ENCODE measurements around the gene COL4A5. TPM values are rescaled to one million over a fixed set of nuclear protein-coding genes. Genes with fewer than 3 reads are reported as not detected.

The COL4A5 gene
- total RNA-seq, 1 donor: under 0.01 TPM

DNA sequence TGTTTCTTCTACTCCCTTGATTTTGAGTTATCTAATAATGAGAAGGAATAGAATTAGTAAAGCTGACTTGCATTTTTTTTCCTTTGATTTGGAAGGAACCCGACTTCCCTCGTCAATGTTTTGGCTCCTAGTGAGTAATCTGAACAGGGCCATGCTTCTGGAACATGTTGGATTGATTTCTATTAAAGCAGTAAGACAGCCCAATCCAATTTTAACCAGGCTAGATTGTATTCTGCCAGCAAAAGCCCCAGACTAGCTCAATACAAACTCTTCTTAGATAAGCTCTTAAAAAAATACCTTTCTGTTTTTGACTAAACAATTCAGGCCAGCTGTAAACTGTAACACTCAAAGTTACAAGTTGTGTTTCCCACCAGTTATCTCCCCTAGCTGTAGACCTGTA, 170.5 kb downstream of the COL4A5 start:
- no peak for DNase-seq (ENCODE audit: low read depth in 2 of 3, low spot score in 2 of 3)

DNA sequence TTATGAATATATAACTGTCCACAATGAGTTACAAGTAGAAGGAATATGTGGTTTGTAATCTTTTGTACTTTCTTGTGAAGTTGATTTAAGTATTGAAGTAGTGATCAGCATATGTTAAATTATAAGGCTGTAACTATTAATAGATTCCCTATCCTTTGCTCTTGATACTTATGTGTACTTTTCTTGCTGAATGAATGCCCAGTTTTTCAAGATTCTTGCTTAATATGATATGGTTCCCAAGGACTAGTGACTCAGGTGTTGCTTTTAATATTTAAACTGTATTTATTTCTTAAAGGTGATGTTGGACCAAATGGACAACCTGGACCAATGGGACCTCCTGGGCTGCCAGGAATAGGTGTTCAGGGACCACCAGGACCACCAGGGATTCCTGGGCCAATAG, 175.0 kb downstream of the COL4A5 start:
- no peak for DNase-seq (ENCODE audit: low read depth in 2 of 3, low spot score in 2 of 3)

DNA sequence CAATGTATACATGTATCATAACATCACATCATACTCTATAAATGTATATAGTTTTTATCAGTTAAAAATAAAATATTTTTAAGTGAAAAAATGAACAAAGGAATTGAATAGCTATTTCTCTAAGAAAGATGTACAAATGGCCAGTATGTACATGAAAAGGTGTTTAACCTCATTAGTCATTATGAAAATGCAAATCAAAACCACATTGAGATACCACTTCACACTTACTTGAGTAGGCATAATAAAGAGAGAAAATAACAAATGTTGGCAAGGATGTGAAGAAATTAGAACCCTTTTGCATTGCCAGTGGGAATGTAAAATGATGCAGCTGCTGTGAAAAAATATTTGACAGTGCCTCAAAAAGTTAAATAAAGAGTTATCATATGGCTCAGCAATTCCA, 201.2 kb downstream of the COL4A5 start:
- no peak for DNase-seq (ENCODE audit: low read depth in 2 of 3, low spot score in 2 of 3)

DNA sequence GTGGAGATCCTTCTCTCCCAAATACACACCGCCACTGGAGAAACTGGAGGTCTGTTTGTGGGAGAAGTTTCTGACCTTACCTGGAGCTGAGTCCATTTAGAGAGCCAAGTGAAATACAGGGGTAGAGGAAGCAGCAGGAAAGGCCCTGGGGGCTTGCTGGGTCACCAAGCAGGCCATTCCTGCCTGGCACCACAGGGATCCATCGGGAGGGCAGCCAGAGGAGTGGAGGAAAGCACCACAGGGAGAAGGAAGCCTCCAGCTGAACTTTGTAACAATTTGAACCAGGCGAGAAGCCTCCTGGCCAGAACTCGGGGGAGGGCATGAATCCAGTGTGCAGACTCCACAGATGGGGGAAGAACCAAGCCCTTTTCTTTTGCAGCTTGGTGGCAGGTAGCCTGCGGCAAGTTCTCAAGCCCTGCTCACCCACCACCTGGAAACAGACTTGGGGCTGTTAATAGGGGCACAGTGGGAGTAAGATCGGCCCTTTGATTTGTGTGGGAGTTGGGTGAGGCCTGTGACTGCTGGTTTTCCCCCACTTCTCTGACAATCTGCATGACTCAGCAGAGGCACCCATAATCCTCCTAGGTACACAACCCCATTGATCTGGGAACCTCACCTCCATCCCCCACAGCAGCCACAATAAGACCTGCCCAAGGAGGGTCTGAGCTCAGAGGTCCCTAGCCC, 202.1 kb downstream of the COL4A5 start:
- no peak for DNase-seq (ENCODE audit: low read depth in 2 of 3, low spot score in 2 of 3)

DNA sequence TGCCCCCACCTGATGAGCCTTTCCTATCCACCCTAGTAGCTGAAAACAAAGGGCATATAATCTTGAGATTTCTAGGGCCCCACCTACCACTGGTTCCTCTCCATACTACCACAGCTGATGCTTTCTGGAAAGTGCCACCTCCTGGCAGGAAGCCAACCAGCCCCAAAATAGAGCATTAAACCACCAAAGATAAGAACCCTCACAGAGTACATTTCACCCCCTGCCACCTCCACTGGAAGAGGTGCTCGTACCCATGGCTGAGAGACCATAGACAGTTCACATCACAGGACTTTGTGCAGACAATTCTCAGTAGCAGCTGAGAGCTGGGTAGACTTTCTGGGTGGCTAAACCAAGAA, 202.6 kb downstream of the COL4A5 start:
- DNase-seq (ENCODE audit: low read depth in 2 of 3, low spot score in 2 of 3): no peak

GRCh38 chrX:108664701-108665100, 225.1 kb downstream of the COL4A5 start:
- DNase-seq (ENCODE audit: low read depth in 2 of 3, low spot score in 2 of 3): no peak

- no peak for DNase-seq (ENCODE audit: low read depth in 2 of 3, low spot score in 2 of 3)
Observed at GRCh38 chrX:108666101-108666500, 226.5 kb downstream of the COL4A5 start.

GRCh38 chrX:108671526-108671925, 231.9 kb downstream of the COL4A5 start:
- DNase-seq (ENCODE audit: low read depth in 2 of 3, low spot score in 2 of 3): no peak

GRCh38 chrX:108696690-108697089, 257.1 kb downstream of the COL4A5 start:
- no peak for DNase-seq (ENCODE audit: low read depth in 2 of 3, low spot score in 2 of 3)

DNA sequence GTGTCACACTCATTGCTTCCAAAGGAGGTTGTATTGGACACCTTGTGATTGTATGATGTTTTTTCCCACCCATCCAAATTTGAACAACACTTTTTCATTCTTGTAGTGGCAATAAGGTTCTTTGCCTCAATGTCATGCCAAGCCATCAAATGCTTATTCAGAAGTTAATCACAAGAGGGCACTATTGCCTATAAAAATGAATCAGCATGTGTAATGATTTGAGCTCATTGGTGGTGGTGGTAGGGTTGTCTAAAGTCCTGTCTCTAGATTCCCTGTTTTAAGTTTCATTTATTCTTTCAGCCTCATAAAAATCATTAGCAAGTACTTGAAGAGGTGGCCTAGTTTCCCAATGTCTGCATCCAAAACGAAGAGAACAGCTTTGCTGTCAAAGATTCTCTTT, 259.7 kb downstream of the COL4A5 start:
- peak in 2 of 3 donors; percentile 1 to 34 for DNase-seq (ENCODE audit: low read depth in 2 of 3, low spot score in 2 of 3)

GRCh38 chrX:108701633-108702032, 262.0 kb downstream of the COL4A5 start:
- no peak for DNase-seq (ENCODE audit: low read depth in 2 of 3, low spot score in 2 of 3)

DNA sequence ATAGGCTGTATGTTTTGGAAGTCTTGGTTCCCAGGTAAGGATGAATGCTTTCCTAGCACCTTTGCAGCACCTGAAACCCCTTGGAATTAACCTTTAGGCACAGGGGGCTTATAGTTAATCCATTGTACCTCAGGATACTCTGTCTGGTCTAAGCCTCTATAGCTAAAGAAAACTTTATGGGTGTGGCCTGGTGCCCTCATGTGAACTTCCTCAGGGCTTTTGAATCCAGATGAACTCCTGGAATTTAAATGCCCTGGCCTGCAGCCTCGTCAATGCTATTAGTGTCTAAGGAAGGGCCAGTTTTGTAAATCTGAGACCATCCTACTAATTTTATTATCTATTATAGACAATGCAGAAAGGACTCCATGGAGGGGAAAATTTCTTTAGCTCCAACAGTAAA, 262.9 kb downstream of the COL4A5 start:
- no peak for DNase-seq (ENCODE audit: low read depth in 2 of 3, low spot score in 2 of 3)

- no peak for DNase-seq (ENCODE audit: low read depth in 2 of 3, low spot score in 2 of 3)
Observed at GRCh38 chrX:108704839-108705238, 265.2 kb downstream of the COL4A5 start.

DNA sequence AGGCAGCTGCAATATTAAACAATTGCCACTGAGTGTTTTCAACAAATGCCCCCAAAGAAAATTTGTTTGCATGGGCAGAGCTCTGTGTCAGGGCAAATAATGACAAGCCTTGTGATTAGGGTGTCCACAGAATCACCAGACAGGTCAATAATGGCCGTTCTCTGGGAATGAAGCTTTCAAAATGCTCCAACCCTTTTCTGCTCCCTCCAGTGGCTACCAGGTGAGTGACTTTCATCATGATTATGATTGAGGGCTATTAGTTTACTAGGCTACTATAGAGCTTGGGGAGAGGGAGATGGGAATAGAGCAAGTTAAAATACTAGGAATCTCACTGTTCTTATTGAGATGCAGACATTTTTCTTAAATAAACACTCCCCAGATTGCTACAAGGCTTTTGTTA, 273.2 kb downstream of the COL4A5 start:
- no peak for DNase-seq (ENCODE audit: low read depth in 2 of 3, low spot score in 2 of 3)

- DNase-seq (ENCODE audit: low read depth in 2 of 3, low spot score in 2 of 3): no peak
Observed at GRCh38 chrX:108722561-108722960, 282.9 kb downstream of the COL4A5 start.

DNA sequence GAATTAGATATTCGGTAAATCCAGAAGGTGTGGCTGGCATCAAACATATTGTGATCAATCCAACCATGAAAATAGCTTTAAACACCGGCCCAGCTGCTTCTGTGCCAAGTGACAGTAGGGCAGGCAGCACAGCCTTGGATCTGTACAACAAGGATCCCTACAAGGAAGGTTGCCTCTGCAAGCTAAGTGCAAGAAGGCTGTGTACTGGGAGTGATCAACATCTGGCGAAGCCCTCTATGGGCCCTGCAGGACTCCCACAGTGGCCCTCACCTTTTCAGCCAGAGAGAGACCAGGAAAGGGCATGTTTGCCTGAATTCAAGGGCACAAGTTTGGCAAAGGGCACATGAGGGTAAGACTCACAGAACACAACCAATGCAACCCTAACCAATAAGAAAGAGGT, 287.1 kb downstream of the COL4A5 start:
- no peak for DNase-seq (ENCODE audit: low read depth in 2 of 3, low spot score in 2 of 3)

- DNase-seq (ENCODE audit: low read depth in 2 of 3, low spot score in 2 of 3): no peak
Observed at GRCh38 chrX:108731153-108731552, 291.5 kb downstream of the COL4A5 start.

DNA sequence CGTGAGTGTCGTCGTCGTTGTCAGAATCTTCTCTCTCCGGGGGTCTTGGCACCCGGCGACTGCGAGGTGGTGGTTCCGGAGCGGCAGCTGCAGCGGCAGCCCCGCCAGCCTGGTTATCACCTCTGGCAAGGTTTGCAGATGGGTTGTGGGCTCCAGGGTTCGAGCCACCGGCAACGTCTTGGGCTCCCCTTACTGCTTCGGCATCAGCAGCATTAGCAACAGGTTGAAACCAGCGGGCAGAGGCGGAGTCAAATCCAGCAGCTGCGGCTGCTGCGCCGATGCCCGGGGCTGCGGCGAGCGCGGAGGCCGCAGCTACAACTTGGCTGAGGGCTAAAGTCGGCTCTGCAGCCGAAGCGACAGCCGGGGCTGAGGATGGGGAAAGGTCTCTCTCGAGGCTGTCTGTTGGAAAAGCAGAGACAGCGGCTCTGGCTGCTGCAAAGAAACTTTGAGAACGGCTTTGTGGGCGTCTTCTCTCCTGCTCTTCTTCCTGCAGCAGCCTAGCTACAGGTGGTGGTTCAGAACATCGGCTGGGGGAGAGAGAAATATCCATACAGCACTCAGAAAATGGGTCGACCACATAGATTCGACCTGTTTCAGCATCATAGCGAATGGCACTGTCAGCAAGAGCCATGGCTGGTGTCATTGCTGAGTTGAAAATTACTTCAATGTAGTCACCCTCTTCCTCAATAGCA, 293.1 kb downstream of the COL4A5 start:
- no peak for DNase-seq (ENCODE audit: low read depth in 2 of 3, low spot score in 2 of 3)

DNA sequence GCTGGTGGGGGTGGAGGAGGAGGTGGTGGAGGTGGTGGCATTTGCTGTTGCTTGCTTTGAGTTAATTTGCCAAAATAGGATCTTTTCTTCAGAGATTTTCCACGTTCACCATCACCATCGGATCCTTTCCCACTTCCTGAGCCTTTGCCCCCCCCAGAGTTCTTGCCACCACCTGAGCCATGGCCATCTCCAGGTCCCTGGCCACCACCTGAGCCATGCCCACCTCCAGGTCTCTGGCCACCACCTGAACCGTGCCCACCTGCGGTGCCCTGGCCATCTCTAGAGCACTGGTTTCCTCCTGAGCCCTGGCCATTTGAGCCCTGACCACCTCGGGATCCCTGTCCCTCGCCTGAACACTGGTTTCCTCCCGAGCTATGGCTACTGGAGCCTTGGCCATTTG, 294.8 kb downstream of the COL4A5 start:
- no peak for DNase-seq (ENCODE audit: low read depth in 2 of 3, low spot score in 2 of 3)

GRCh38 chrX:108735091-108735678, 295.5 kb downstream of the COL4A5 start:
- no peak for DNase-seq (ENCODE audit: low read depth in 2 of 3, low spot score in 2 of 3)

GRCh38 chrX:108735679-108736508, 296.3 kb downstream of the COL4A5 start:
- no peak for DNase-seq (ENCODE audit: low read depth in 2 of 3, low spot score in 2 of 3)

All from hematopoietic multipotent progenitor cell (in vitro differentiated cells).